K562 (cell line): Measurements from ENCODE around the gene TCTN3. TPM values are rescaled to one million over a fixed set of nuclear protein-coding genes. Genes with fewer than 3 reads are reported as not detected.

Experiments
- ATAC-seq: fragments of 200-7000 bp; cut with Tn5 transposase; 3 replicates; pipeline ENCODE4 v1.9.1; 2020; ENCODE audit warnings: moderate library complexity
- BruUV-seq: library from RNA; stranded (reverse); fragments of 400-500 nt; replicated peaks from 2 replicates; lab custom pipeline; 2021; lab: Mats Ljungman, UMichigan
- CTCF ChIA-PET: fragments of 300-600 bp; formaldehyde crosslinking; extraction: SDS; loops from one replicate; lab custom pipeline; 2021; ENCODE audit warnings: low intra/inter-chr PET ratio; lab: Yijun Ruan, JAX
- POLR2A ChIA-PET: fragments of 300-600, 350-650 bp; sonication (Branson Sonifier 250); formaldehyde crosslinking; extraction: SDS; loops from one replicate; lab custom pipeline; 2021; ENCODE audit warnings: antibody characterized with exemption, inconsistent platforms; lab: Yijun Ruan, JAX
- DNase-seq, 4 experiments: peaks; one replicate each; pipeline versions ENCODE4 v3.0.0 to v3.0.0-alpha.2; 2011 to 2018; ENCODE audit warnings: low spot score in 3 of 4, mixed read lengths in 3 of 4; ENCODE audit errors: extremely low read depth in 1 of 4
- FAIRE-seq: peaks from 2 replicates; lab custom pipeline; 2011; peaks lifted over from hg19 to GRCh38; lab: Jason Lieb, UNC
- H2AFZ ChIP-seq: 2 replicates; pipeline ENCODE4 v1.6.0; 2011; ENCODE audit warnings: low read depth, low read length, control low read depth, inconsistent platforms
- H3K27ac ChIP-seq: fragments of 200-600 bp; 3 replicates; pipeline ENCODE4 v1.8.0; 2011; ENCODE audit warnings: low read depth, mild to moderate bottlenecking, control low read depth, inconsistent platforms, low read length, moderate library complexity, mixed read lengths; ENCODE audit errors: extremely low read depth
- H3K27me3 ChIP-seq, 2 experiments: fragments of 300-600 bp in 1 of 2; 2 replicates in 1 of 2; 3 replicates in 1 of 2; pipeline versions ENCODE4 v1.6.0 to v1.8.0; 2011; ENCODE audit warnings: inconsistent platforms in 2 of 2, low read length in 2 of 2, mild to moderate bottlenecking in 1 of 2, mixed read lengths in 1 of 2, moderate library complexity in 1 of 2; ENCODE audit not compliant: control insufficient read depth in 2 of 2, insufficient read depth in 2 of 2
- H3K36me3 ChIP-seq: fragments of 300-600 bp; 3 replicates; pipeline ENCODE4 v1.8.0; 2011; ENCODE audit warnings: mild to moderate bottlenecking, low read length, inconsistent platforms; ENCODE audit not compliant: control insufficient read depth, insufficient read depth
- H3K4me1 ChIP-seq, 2 experiments: fragments of 200-600 bp in 1 of 2; replicated peaks in 1 of 2; 2 replicates in 1 of 2; 3 replicates in 1 of 2; pipeline versions ENCODE4 v1.5.1 to v1.8.0; 2011; ENCODE audit warnings: inconsistent platforms in 2 of 2, low read length in 2 of 2, mild to moderate bottlenecking in 1 of 2, mixed read lengths in 1 of 2, moderate library complexity in 1 of 2; ENCODE audit not compliant: control insufficient read depth in 2 of 2, insufficient read depth in 2 of 2
- H3K4me2 ChIP-seq: 2 replicates; pipeline ENCODE4 v1.6.1; 2011; ENCODE audit warnings: low read length, control low read depth, inconsistent platforms, mixed read lengths; ENCODE audit not compliant: insufficient read depth
- H3K4me3 ChIP-seq: fragments of 200-600 bp; sonication (generic), shearing (Covaris generic); 2 replicates; pipeline ENCODE4 v1.5.1; 2016; ENCODE audit warnings: control low read depth, inconsistent platforms
- H3K79me2 ChIP-seq: fragments of 200-600 bp; 3 replicates; pipeline ENCODE4 v1.8.0; 2011; ENCODE audit warnings: low read length, inconsistent platforms; ENCODE audit not compliant: control insufficient read depth, insufficient read depth
- H3K9ac ChIP-seq, 2 experiments: 2 replicates each; pipeline versions ENCODE4 v1.6.0 to v1.6.1; 2011; ENCODE audit warnings: low read depth in 2 of 2, low read length in 2 of 2, control low read depth in 1 of 2, inconsistent platforms in 1 of 2, mild to moderate bottlenecking in 1 of 2, mixed read lengths in 1 of 2; ENCODE audit not compliant: insufficient read depth in 1 of 2
- H3K9me1 ChIP-seq: one replicate; pipeline ENCODE4 v1.6.0; 2011; ENCODE audit warnings: inconsistent platforms, mild to moderate bottlenecking, low read length, moderate library complexity; ENCODE audit not compliant: control insufficient read depth, insufficient read depth
- H3K9me3 ChIP-seq: replicated peaks from 2 replicates; pipeline ENCODE4 v1.5.1; 2011; ENCODE audit warnings: low read depth, low read length, inconsistent platforms; ENCODE audit not compliant: control insufficient read depth, insufficient read depth
- H4K20me1 ChIP-seq: replicated peaks from 2 replicates; pipeline ENCODE4 v1.6.1; 2011; ENCODE audit warnings: low read length, inconsistent platforms, mixed read lengths; ENCODE audit not compliant: control insufficient read depth, insufficient read depth
- GATAD2B ChIP-seq: fragments of 450-650 bp; IDR thresholded peaks from 2 replicates; pipeline ENCODE4 v1.6.1; 2017; ENCODE audit warnings: mild to moderate bottlenecking, borderline replicate concordance
- KDM5B ChIP-seq: fragments of 200-600 bp; sonication (generic); IDR thresholded peaks from 2 replicates; pipeline ENCODE4 v1.6.1; 2012; ENCODE audit warnings: low read depth, mild to moderate bottlenecking, moderate library complexity, low read length, control low read depth, inconsistent platforms; ENCODE audit not compliant: insufficient replicate concordance
- NFE2 ChIP-seq: IDR thresholded peaks from 2 replicates; pipeline ENCODE4 v1.6.1; 2014; ENCODE audit warnings: antibody characterized with exemption, low read depth
- NR2F6 ChIP-seq: fragments of 450-650 bp; formaldehyde crosslinking; IDR thresholded peaks from 2 replicates; pipeline ENCODE4 v1.4.0; 2020; ENCODE audit warnings: mild to moderate bottlenecking
- NRF1 ChIP-seq, 2 experiments: fragments of 450-650 bp; IDR thresholded peaks in 1 of 2; conservative IDR thresholded peaks in 1 of 2; 2 replicates each; pipeline ENCODE4 v1.6.1; 2014; ENCODE audit warnings: mild to moderate bottlenecking in 2 of 2
- POLR3A ChIP-seq: IDR thresholded peaks from 2 replicates; pipeline ENCODE4 v1.6.1; 2011; ENCODE audit warnings: borderline replicate concordance, mild to moderate bottlenecking, moderate library complexity; ENCODE audit not compliant: insufficient read length, insufficient read depth; ENCODE audit errors: extremely low read depth
- TAF1 ChIP-seq: IDR thresholded peaks from 2 replicates; pipeline ENCODE4 v1.6.1; 2011; ENCODE audit warnings: mild to moderate bottlenecking, low read length, moderate library complexity; ENCODE audit not compliant: insufficient read depth, control insufficient read depth, severe bottlenecking; ENCODE audit errors: extremely low read depth
- USF2 ChIP-seq: sonication (generic); formaldehyde crosslinking; IDR thresholded peaks from 2 replicates; pipeline ENCODE4 v1.5.0; 2020; ENCODE audit warnings: missing genetic modification reagents
- ZBED1 ChIP-seq: IDR thresholded peaks from 2 replicates; pipeline ENCODE4 v1.6.1; 2014
- ZBTB34 ChIP-seq: fragments of 250-450 bp; sonication (Bioruptor Pico); IDR thresholded peaks from 2 replicates; pipeline ENCODE4 v1.8.0; 2021; ENCODE audit warnings: mild to moderate bottlenecking, moderate library complexity
- ZNF23 ChIP-seq: fragments of 250-450 bp; sonication (Bioruptor Pico); IDR thresholded peaks from 2 replicates; pipeline ENCODE4 v1.4.0; 2020; ENCODE audit warnings: mild to moderate bottlenecking
- ZNF77 ChIP-seq: fragments of 250-450 bp; sonication (Bioruptor Pico); IDR thresholded peaks from 2 replicates; pipeline ENCODE4 v1.5.0; 2020
- WGBS: fragments of 100-300 bp; shearing (Covaris generic); methylation state at CpG from one replicate; pipeline ENCODE4 v1.1.6; 2016; ENCODE audit warnings: low coverage, mixed read lengths; ENCODE audit not compliant: insufficient coverage; ENCODE audit errors: missing lambda C conversion rate; 5-methylcytosine and 5-hydroxymethylcytosine counted together
- in situ Hi-C: fragments of 300-500 bp; cut with MboI; formaldehyde crosslinking; loops from 4 replicates; pipeline ENCODE4 v1.15.0; 2018; ENCODE audit warnings: inconsistent platforms, mixed read lengths
- intact Hi-C: fragments of 100-400 bp; cut with micrococcal nuclease; formaldehyde crosslinking; loops from 2 replicates; pipeline ENCODE4 v1.14.2; 2022
- polyA plus RNA-seq, 8 experiments: library from polyadenylated mRNA; depleted of rRNA in 4 of 8; stranded (reverse) in 5 of 8; unstranded in 3 of 8; fragments of >200 nt; fragmentation: Nextera tagmentation in 2 of 8; fragmentation: Illumina TruSeq in 1 of 8; extraction: Ambion mirVana in 2 of 8; extraction: Trizol in 1 of 8; gene quantifications; 2 replicates each; pipeline versions ENCODE4 v1.2.1 to v1.2.3, GENCODE V29; 2011 to 2014; ENCODE audit warnings: inconsistent platforms in 1 of 8, missing spikeins in 1 of 8
- total RNA-seq, 7 experiments: library from RNA; depleted of rRNA in 6 of 7; stranded (reverse); fragments of >200 nt in 6 of 7; fragmentation: Illumina TruSeq in 2 of 7; extraction: Trizol in 2 of 7; gene quantifications; 2 replicates each; pipeline versions ENCODE4 v1.2.1 to v1.2.3, GENCODE V29; 2011 to 2021; ENCODE audit warnings: low replicate concordance in 1 of 7
- TF ChIP-seq, protein P1 (sequence below): fragments of 250-450 bp; sonication (Bioruptor Pico); IDR thresholded peaks from 2 replicates; pipeline ENCODE4 v1.4.0; 2020; ENCODE audit warnings: borderline replicate concordance

The TCTN3 gene
- total and polyA plus RNA-seq, 9 of the 15 experiments (the other 6 are each of a cell fraction or from before 2014, with no cell fraction given) = 10.4 to 25.8 (median 16.3) TPM

DNA sequence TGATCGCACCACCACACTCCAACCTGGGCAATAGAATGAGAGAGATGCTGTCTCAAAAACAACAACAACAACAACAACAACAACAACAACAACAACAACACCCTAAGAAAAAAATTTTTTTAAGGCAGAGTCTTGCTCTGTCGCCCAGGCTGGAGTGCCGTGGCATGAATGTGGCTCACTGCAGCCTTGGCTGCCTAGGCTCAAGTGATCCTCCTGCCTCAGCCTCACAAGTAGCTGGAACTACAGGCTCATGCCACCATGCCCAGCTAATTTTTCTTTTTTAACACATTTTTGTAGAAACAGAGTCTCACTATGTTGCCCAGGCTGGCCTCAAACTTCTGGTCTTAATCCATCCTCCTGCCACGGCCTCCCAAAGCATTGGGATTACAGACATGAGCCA lies 55.8 kb downstream of the TCTN3 start:
- 96% methylated on average over 3 of the region's 4 CpGs for WGBS
- Histone ChIP-seq H3K4me2 (no peak overlapping the region), H2AFZ (no peak overlapping the region), H3K79me2 (0 out of 3 replicates have a peak, but pooled peaks cover under 1% of the 10 kb centered on the region), H4K20me1 (no peaks in the 10 kb centered on the region), H3K9me3 (no peaks in the 10 kb centered on the region), H3K4me1 (no peaks in the 10 kb centered on the region), H3K9me1 (no peaks in the 10 kb centered on the region), H3K27me3 (no peaks in the 10 kb centered on the region), H3K9ac (no peak overlapping the region), H3K36me3 (peaks cover 68% of the 10 kb centered on the region), H3K4me3 (no peak overlapping the region), H3K27ac (no peak overlapping the region)
- POLR2A ChIA-PET = interaction anchor here (0.8 kb wide), 1 partner anchor 26 kb away, joined by 3 read pairs; no protein-coding TSS in a partner anchor
- in situ Hi-C loops = no loop called here
- CTCF ChIA-PET = no interaction called here
- DNase-seq (no peak), FAIRE-seq (no peak), ATAC-seq (no peak)
- no TSS peak for BruUV-seq
- TF ChIP-seq NFE2 (no peak), ZBTB34 (no peak), NR2F6 (CRISPR knock-in tag) (no peak), USF2 (CRISPR knock-in tag) (no peak), TAF1 (no peak), ZBED1 (no peak), GATAD2B (no peak), KDM5B (no peak), ZNF77 (CRISPR knock-in tag) (no peak), POLR3A (no peak), NRF1 (conservative IDR thresholded peaks at IDR 0.05 in 1 of 2, IDR thresholded peaks at IDR 0.05 in 1 of 2) (no peak), ZNF23 (no peak)
- TF ChIP-seq, protein P1, sequence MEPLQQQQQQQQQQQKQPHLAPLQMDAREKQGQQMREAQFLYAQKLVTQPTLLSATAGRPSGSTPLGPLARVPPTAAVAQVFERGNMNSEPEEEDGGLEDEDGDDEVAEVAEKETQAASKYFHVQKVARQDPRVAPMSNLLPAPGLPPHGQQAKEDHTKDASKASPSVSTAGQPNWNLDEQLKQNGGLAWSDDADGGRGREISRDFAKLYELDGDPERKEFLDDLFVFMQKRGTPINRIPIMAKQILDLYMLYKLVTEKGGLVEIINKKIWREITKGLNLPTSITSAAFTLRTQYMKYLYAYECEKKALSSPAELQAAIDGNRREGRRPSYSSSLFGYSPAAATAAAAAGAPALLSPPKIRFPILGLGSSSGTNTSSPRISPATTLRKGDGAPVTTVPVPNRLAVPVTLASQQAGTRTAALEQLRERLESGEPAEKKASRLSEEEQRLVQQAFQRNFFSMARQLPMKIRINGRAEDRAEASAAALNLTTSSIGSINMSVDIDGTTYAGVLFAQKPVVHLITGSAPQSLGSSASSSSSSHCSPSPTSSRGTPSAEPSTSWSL (CRISPR knock-in tag) = no peak
- intact Hi-C loops = no loop called here
